Astrocyte (in vitro differentiated cells and primary cell): ENCODE results near the gene SLC66A2. TPM values are rescaled to one million over a fixed set of nuclear protein-coding genes. Genes with fewer than 3 reads are reported as not detected.

ENCODE experiments used
- DNase-seq: peaks from one replicate; pipeline ENCODE4 v3.0.0-alpha.2; 2010; ENCODE audit warnings: low read depth
- FAIRE-seq: peaks from 2 replicates; lab custom pipeline; 2011; peaks lifted over from hg19 to GRCh38; lab: Jason Lieb, UNC
- H2AFZ ChIP-seq: 2 replicates; pipeline ENCODE4 v1.6.0; 2012; ENCODE audit warnings: low read depth, low read length, inconsistent platforms
- H3K27ac ChIP-seq: 2 replicates; pipeline ENCODE4 v1.5.1; 2011; ENCODE audit warnings: low read depth, low read length, inconsistent platforms
- H3K27me3 ChIP-seq: 2 replicates; pipeline ENCODE4 v1.6.0; 2011; ENCODE audit warnings: low read length, inconsistent platforms; ENCODE audit not compliant: insufficient read depth
- H3K36me3 ChIP-seq: 2 replicates; pipeline ENCODE4 v1.5.1; 2011; ENCODE audit warnings: low read length, inconsistent platforms; ENCODE audit not compliant: insufficient read depth
- H3K4me1 ChIP-seq: 2 replicates; pipeline ENCODE4 v1.5.1; 2011; ENCODE audit warnings: low read length, inconsistent platforms; ENCODE audit not compliant: insufficient read depth
- H3K4me2 ChIP-seq: 2 replicates; pipeline ENCODE4 v1.6.0; 2012; ENCODE audit warnings: low read length, inconsistent platforms
- H3K4me3 ChIP-seq: 2 replicates; pipeline ENCODE4 v1.5.1; 2011; ENCODE audit warnings: low read depth, mild to moderate bottlenecking, low read length, inconsistent platforms; ENCODE audit not compliant: insufficient read depth
- H3K79me2 ChIP-seq: 2 replicates; pipeline ENCODE4 v1.6.0; 2012; ENCODE audit warnings: mild to moderate bottlenecking, low read length, inconsistent platforms; ENCODE audit not compliant: insufficient read depth
- H3K9ac ChIP-seq: 2 replicates; pipeline ENCODE4 v1.6.0; 2012; ENCODE audit warnings: mild to moderate bottlenecking, low read length, inconsistent platforms
- H3K9me3 ChIP-seq: 2 replicates; pipeline ENCODE4 v1.5.1; 2012; ENCODE audit warnings: low read depth, mild to moderate bottlenecking, low read length, inconsistent platforms; ENCODE audit not compliant: insufficient read depth
- H4K20me1 ChIP-seq: 2 replicates; pipeline ENCODE4 v1.6.0; 2012; ENCODE audit warnings: low read length, inconsistent platforms; ENCODE audit not compliant: insufficient read depth
- H3K27ac Mint-ChIP-seq: one replicate; pipeline ENCODE4 v1.8.0; 2021; ENCODE audit warnings: mild to moderate bottlenecking, mixed read lengths; ENCODE audit not compliant: unreplicated experiment
- H3K27me3 Mint-ChIP-seq: one replicate; pipeline ENCODE4 v1.8.0; 2021; ENCODE audit warnings: low read depth, mixed read lengths; ENCODE audit not compliant: unreplicated experiment
- H3K36me3 Mint-ChIP-seq: one replicate; pipeline ENCODE4 v1.8.0; 2021; ENCODE audit warnings: low read depth, mixed read lengths; ENCODE audit not compliant: unreplicated experiment
- H3K4me1 Mint-ChIP-seq: one replicate; pipeline ENCODE4 v1.8.0; 2021; ENCODE audit warnings: low read depth, mixed read lengths; ENCODE audit not compliant: unreplicated experiment
- H3K4me3 Mint-ChIP-seq: one replicate; pipeline ENCODE4 v1.8.0; 2021; ENCODE audit warnings: mild to moderate bottlenecking, moderate library complexity, mixed read lengths; ENCODE audit not compliant: unreplicated experiment
- H3K9me3 Mint-ChIP-seq: one replicate; pipeline ENCODE4 v1.8.0; 2021; ENCODE audit warnings: mild to moderate bottlenecking, mixed read lengths; ENCODE audit not compliant: unreplicated experiment
- EZH2 ChIP-seq: IDR thresholded peaks from 2 replicates; pipeline ENCODE4 v1.6.1; 2012; ENCODE audit warnings: mild to moderate bottlenecking, low read length, inconsistent platforms; ENCODE audit not compliant: insufficient read depth
- total RNA-seq: library from RNA; stranded (reverse); gene quantifications from 2 replicates; pipeline ENCODE4 v1.2.1, GENCODE V29; 2021
- TF ChIP-seq, protein P1 (sequence below): IDR thresholded peaks from 2 replicates; pipeline ENCODE4 v1.5.1; 2011; ENCODE audit warnings: low read depth, mild to moderate bottlenecking, inconsistent platforms, low read length, moderate library complexity; ENCODE audit not compliant: insufficient read depth

SLC66A2 gene
- total RNA-seq, 1 donor from 2014 or later, result 25.3 TPM

DNA sequence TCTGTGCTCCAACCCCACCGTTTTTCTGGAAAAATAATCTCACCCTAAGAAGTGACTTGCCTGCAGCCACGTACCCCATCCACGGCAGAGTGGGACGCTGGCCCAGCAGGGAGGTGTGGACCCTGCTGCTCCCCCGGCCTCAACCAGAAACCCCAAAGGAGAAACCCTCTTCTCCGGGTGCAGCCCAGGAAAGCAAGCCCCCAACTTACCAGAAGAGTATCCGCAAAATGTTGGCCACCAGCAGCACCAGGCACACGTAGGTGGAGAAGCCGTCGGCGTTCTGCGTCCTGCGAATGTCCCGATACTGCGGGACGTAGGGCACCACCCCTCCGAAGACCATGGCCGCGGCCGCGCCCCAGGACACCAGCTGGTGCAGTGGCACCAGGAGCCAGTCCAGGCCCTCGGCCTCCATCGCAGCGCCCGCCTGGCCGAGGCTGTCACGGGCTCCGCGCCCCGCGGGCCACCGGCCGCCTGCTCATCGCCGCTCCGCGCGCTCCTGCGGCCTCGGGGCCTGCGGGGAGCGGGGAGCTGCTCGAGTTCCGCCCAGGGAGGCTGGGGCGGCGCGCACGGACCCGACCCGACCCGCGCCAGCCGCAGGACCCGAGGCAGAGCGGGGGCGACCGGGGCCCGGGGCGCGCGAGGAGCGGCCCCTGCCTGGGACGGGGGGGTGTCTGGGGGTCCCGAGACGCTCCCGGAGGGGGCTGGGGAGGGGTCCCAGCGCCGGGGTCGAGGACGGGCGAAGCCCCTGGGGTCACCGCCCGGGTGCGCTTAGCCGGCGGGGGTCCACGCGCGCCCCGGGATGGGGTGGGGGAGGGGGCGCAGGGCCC lies 725 bp downstream of the SLC66A2 start:
- Histone ChIP-seq H3K4me3 (peak overlapping the region; percentile 67), H4K20me1 (peaks cover 48% of the 10 kb centered on the region), H3K9ac (peak overlapping the region; percentile 82), H3K79me2 (peaks cover 51% of the 10 kb centered on the region), H3K36me3 (no peaks in the 10 kb centered on the region), H3K27me3 (no peaks in the 10 kb centered on the region), H3K9me3 (no peaks in the 10 kb centered on the region), H3K27ac (peak overlapping the region; percentile 38), H3K4me2 (peak overlapping the region; percentile 95), H2AFZ (peak overlapping the region; percentile 78), H3K4me1 (peaks cover 7% of the 10 kb centered on the region)
- H3K9me3 Mint-ChIP-seq, result peaks cover 4% of the 10 kb centered on the region
- H3K4me3 Mint-ChIP-seq, result peak overlapping the region; percentile 93
- H3K27me3 Mint-ChIP-seq, result peaks cover 2% of the 10 kb centered on the region
- peaks cover 8% of the 10 kb centered on the region for H3K4me1 Mint-ChIP-seq
- H3K27ac Mint-ChIP-seq, result no peak overlapping the region
- FAIRE-seq (no peak), DNase-seq (no peak)
- H3K36me3 Mint-ChIP-seq, result peaks cover 12% of the 10 kb centered on the region
- no peak for TF ChIP-seq EZH2
- TF ChIP-seq, protein P1, sequence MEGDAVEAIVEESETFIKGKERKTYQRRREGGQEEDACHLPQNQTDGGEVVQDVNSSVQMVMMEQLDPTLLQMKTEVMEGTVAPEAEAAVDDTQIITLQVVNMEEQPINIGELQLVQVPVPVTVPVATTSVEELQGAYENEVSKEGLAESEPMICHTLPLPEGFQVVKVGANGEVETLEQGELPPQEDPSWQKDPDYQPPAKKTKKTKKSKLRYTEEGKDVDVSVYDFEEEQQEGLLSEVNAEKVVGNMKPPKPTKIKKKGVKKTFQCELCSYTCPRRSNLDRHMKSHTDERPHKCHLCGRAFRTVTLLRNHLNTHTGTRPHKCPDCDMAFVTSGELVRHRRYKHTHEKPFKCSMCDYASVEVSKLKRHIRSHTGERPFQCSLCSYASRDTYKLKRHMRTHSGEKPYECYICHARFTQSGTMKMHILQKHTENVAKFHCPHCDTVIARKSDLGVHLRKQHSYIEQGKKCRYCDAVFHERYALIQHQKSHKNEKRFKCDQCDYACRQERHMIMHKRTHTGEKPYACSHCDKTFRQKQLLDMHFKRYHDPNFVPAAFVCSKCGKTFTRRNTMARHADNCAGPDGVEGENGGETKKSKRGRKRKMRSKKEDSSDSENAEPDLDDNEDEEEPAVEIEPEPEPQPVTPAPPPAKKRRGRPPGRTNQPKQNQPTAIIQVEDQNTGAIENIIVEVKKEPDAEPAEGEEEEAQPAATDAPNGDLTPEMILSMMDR, result no peak

DNA sequence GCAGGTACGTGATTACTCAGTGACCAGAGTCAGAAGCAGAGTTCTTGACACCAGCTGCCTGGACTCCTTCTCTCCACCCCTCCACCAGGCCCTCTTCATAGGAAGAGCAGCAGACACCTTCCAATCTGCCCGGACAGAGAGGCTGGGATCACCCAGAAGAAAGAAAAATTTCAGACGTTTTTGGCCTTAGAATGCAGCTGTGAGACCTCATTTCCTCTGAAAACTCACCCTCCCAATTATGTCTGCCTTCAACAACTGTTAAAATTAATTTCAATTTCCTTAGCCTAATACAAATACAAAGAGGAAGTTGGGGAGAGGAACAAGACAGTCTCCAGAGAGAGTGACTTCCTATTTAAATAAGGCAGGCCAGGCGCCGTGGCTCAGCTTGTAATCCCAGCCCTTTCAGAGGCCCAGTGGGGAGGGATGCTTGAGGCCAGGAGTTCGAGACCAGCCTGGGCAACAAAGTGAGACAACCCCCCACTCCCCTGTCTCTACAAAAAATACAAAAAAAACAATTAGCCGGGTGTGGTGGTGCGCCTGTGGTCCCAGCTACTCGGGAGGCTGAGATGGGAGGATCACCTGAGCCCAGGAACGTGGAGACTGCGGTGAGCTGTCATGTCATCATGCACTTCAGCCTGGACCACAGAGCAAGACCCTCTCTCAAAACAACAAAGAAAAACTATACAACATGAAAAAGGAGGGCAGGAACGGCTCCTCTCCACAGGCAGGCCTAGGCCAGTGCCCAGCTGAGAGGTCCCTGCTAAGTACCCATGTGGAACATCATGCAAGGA lies 1.6 kb downstream of the SLC66A2 start:
- Histone ChIP-seq H3K4me1 (peaks cover 7% of the 10 kb centered on the region), H2AFZ (no peak overlapping the region), H3K4me3 (peak overlapping the region; percentile 67), H3K79me2 (peaks cover 60% of the 10 kb centered on the region), H3K27me3 (no peaks in the 10 kb centered on the region), H3K9ac (peak overlapping the region; percentile 82), H3K36me3 (no peaks in the 10 kb centered on the region), H3K27ac (no peak overlapping the region), H4K20me1 (peaks cover 57% of the 10 kb centered on the region), H3K4me2 (peak overlapping the region; percentile 95), H3K9me3 (no peaks in the 10 kb centered on the region)
- peaks cover 8% of the 10 kb centered on the region for H3K4me1 Mint-ChIP-seq
- H3K9me3 Mint-ChIP-seq, result peaks cover 4% of the 10 kb centered on the region
- DNase-seq (no peak), FAIRE-seq (no peak)
- peaks cover 2% of the 10 kb centered on the region for H3K27me3 Mint-ChIP-seq
- peaks cover 9% of the 10 kb centered on the region for H3K36me3 Mint-ChIP-seq
- H3K27ac Mint-ChIP-seq, result no peak overlapping the region
- peak overlapping the region; percentile 93 for H3K4me3 Mint-ChIP-seq
- no peak for TF ChIP-seq EZH2
- TF ChIP-seq, protein P1, result no peak
